Body of pancreas (tissue), 4 donors: ENCODE results near the gene DENND2A. TPM values are rescaled to one million over a fixed set of nuclear protein-coding genes. Genes with fewer than 3 reads are reported as not detected.
"Not testable (repeated sequence)": the region's sequence is repeated elsewhere in the genome, so short reads cannot be mapped to it uniquely, and the experiment has no call there.

Experiments
- ATAC-seq: fragments of 150-250 bp; one replicate; pipeline ENCODE4 v1.9.1; 2016
- DNase-seq, 4 donors: peaks; one replicate each; pipeline ENCODE4 v3.0.0-alpha.2; 2019
- H3K27ac ChIP-seq, 4 donors: fragments of 200-600 bp; sonication (generic); 1 replicate in 3 of 4; 2 replicates in 1 of 4; pipeline versions ENCODE4 v1.5.1 to v1.6.1; 2016 to 2019; ENCODE audit warnings: mild to moderate bottlenecking in 1 of 4, mixed read lengths in 1 of 4, moderate library complexity in 1 of 4
- H3K27me3 ChIP-seq, 2 donors: fragments of 200-600 bp; sonication (generic); one replicate each; pipeline ENCODE4 v1.6.0; 2016; ENCODE audit warnings: mild to moderate bottlenecking in 1 of 2
- H3K36me3 ChIP-seq, 2 donors: fragments of 200-600 bp; sonication (generic); replicated peaks in 1 of 2; 2 replicates each; pipeline ENCODE4 v1.5.1; 2016; ENCODE audit warnings: low read depth in 2 of 2; ENCODE audit not compliant: insufficient read depth in 1 of 2
- H3K4me1 ChIP-seq: fragments of 200-600 bp; sonication (generic); one replicate; pipeline ENCODE4 v1.6.0; 2016
- H3K4me3 ChIP-seq, 2 donors: fragments of 200-600 bp; sonication (generic); 1 replicate in 1 of 2; 2 replicates in 1 of 2; pipeline ENCODE4 v1.5.1; 2016 to 2019
- H3K9me3 ChIP-seq, 3 donors: fragments of 200-600 bp; sonication (generic); 1 replicate in 2 of 3; 2 replicates in 1 of 3; pipeline ENCODE4 v1.5.1; 2016
- CTCF ChIP-seq, 7 experiments: fragments of 450-650 bp in 4 of 7; fragments of 200-600 bp in 3 of 7; sonication (generic) in 3 of 7; IDR thresholded peaks; one replicate each; pipeline ENCODE4 v1.5.1; 2016 to 2019; ENCODE audit warnings: antibody characterized with exemption in 7 of 7
- POLR2A ChIP-seq, 3 donors: fragments of 450-650 bp; IDR thresholded peaks; one replicate each; pipeline ENCODE4 v1.6.1; 2016; ENCODE audit warnings: antibody characterized with exemption in 3 of 3, mild to moderate bottlenecking in 2 of 3
- WGBS, 2 donors: methylation state at CpG; one replicate each; pipeline ENCODE4 v1.1.5; 2017; 5-methylcytosine and 5-hydroxymethylcytosine counted together
- intact Hi-C: fragments of 100-400 bp; cut with DNase I; formaldehyde crosslinking; loops from one replicate; pipeline ENCODE4 v1.15.1; 2023
- total RNA-seq, 2 donors: library from RNA; depleted of rRNA; stranded (reverse); fragments of >200 nt; gene quantifications; one replicate each; pipeline ENCODE4 v1.1.0, GENCODE V29; 2016

DENND2A gene
- total RNA-seq, 2 donors from 2014 or later: 2.6 to 7.3 TPM

GRCh38 chr7:140673063-140673773 is 32.6 kb upstream of the DENND2A start:
- Histone ChIP-seq H3K27me3 (no peaks in the 10 kb centered on the region), H3K4me3 (peak overlapping the region; percentile 1 to 28), H3K27ac (peak overlapping the region; percentile 64 to 89 (median 81)), H3K9me3 (no peaks in the 10 kb centered on the region), H3K4me1 (peaks cover 25% of the 10 kb centered on the region), H3K36me3 (no peaks in the 10 kb centered on the region)
- intact Hi-C loops: no loop called here
- WGBS, 2 donors: 0% methylated on average over 1 to 64 of the region's 72 CpGs
- ATAC-seq: peak; percentile 72
- TF ChIP-seq CTCF (IDR thresholded peaks at IDR 0.05): no peak
- TF ChIP-seq POLR2A (IDR thresholded peaks at IDR 0.05): peak; percentile 34 to 69 (median 65)
- DNase-seq: peak; percentile 63 to 78 (median 76)

GRCh38 chr7:140672382-140673062 is 31.9 kb upstream of the DENND2A start, which contains the start of gene ADCK2:
TSS of gene ADCK2 (plus strand) at chr7:140672945. CDS start at chr7:140673331, 386 bp downstream.
- peak; percentile 53 to 79 (median 64) for DNase-seq
- H3K4me3 ChIP-seq: peak within 1 kb of the TSS; percentile 1 to 28
- peak within 1 kb of the TSS; percentile 64 to 89 (median 81) for H3K27ac ChIP-seq
- no peaks in the 10 kb centered on the region for H3K9me3 ChIP-seq
- H3K36me3 ChIP-seq: no peaks in the 10 kb centered on the region
- WGBS, 2 donors: 1 to 2% methylated on average over 9 to 11 of the region's 41 CpGs
- H3K4me1 ChIP-seq: peaks cover 25% of the 10 kb centered on the region
- ATAC-seq: peak; percentile 86
- intact Hi-C loops: no loop called here
- no peaks in the 10 kb centered on the region for H3K27me3 ChIP-seq
- TF ChIP-seq CTCF (IDR thresholded peaks at IDR 0.05) (no peak), POLR2A (IDR thresholded peaks at IDR 0.05) (no peak)

DNA sequence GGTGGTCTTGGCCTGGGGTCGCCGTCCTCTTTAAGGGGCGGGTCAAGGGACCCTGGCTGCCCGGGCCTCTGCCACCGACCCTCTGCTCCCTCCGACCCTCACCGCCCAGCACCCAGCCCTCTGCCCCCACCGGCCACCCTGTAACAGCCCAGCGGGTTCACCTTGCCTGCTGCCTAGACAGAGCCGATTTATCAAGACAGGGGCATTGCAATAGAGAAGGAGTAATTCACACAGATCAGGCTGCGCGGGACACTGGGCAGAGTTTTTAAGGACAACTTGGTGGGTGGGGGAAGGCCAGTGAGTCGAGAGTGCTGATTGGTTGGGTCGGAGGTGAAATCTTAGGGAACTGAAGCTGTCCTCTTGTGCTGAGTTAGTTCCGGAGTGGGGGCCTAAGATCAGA is 31.4 kb upstream of the DENND2A start:
- no peaks in the 10 kb centered on the region for H3K9me3 ChIP-seq
- intact Hi-C loops: no loop called here
- no peak for ATAC-seq
- no peaks in the 10 kb centered on the region for H3K27me3 ChIP-seq
- no peak for DNase-seq
- no peaks in the 10 kb centered on the region for H3K36me3 ChIP-seq
- no peak for TF ChIP-seq POLR2A (IDR thresholded peaks at IDR 0.05)
- no peak for TF ChIP-seq CTCF (IDR thresholded peaks at IDR 0.05)
- no peak overlapping the region for H3K4me3 ChIP-seq
- peaks cover 25% of the 10 kb centered on the region for H3K4me1 ChIP-seq
- 68 to 76% methylated on average over 8 to 15 of the region's 15 CpGs for WGBS, 2 donors
- no peak overlapping the region for H3K27ac ChIP-seq

DNA sequence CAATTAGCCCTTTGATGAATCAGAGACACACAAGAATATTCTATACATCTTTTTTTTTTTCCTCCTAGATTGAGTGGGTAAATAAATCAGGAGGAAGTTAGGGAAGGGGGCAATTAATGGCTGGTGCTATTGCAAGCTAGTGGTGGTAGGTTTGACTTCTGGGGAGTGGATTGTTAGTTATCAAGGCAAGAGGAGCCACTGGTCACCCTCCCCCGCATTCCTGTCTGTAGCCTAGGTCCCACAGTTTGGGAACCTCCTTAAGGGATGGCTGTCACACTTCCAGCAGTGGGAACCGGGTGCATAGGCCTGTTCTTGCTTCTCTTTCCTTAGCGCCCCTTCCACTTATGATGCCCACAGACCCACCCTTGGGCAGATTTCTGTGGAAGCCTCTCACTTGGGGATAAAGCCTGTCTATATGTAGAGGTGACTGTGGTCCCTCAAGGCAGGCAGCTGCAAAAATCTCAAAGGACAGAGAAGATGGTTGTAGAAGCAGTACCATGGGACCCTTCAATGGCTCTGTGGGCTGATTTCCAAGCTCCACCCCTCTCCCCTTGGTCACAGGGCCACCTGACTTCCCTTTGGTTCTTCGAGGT is 29.8 kb upstream of the DENND2A start:
- no peaks in the 10 kb centered on the region for H3K27me3 ChIP-seq
- H3K4me3 ChIP-seq: no peak overlapping the region
- no peaks in the 10 kb centered on the region for H3K36me3 ChIP-seq
- TF ChIP-seq POLR2A (IDR thresholded peaks at IDR 0.05) (no peak), CTCF (IDR thresholded peaks at IDR 0.05) (no peak)
- H3K4me1 ChIP-seq: peaks cover 25% of the 10 kb centered on the region
- intact Hi-C loops: no loop called here
- DNase-seq (no peak), ATAC-seq (no peak)
- no peak overlapping the region for H3K27ac ChIP-seq
- 64 to 70% methylated on average over 4 of the region's 4 CpGs for WGBS, 2 donors
- no peaks in the 10 kb centered on the region for H3K9me3 ChIP-seq

DNA sequence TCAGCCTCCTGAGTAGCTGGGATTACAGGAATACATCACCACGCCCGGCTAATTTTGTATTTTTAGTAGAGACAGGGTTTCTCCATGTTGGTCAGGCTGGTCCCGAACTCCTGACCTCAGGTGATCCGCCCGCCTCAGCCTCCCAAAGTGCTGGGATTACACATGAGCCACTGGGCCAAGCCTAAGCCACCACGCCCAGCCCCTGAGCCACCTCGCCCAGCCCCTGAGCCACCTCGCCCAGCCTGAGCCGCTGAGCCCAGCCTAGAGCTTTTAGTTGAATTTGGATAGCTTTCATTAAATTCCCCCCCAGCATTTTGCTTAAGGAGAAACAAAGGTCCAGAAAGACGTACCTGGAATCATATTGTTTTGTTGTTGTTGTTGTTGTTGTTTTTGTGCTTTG is 29.2 kb upstream of the DENND2A start:
- H3K27me3 ChIP-seq, ATAC-seq, H3K4me3 ChIP-seq, intact Hi-C loops, H3K9me3 ChIP-seq, H3K27ac ChIP-seq, H3K36me3 ChIP-seq, DNase-seq: not testable (repeated sequence)
- WGBS, 2 donors: 87 to 89% methylated on average over 10 of the region's 10 CpGs
- H3K4me1 ChIP-seq: peaks cover 24% of the 10 kb centered on the region
